A549 treated with CORT108297 at 1 μM for 4 hours (cell line): Measurements from ENCODE around the gene PPARG. TPM values are rescaled to one million over a fixed set of nuclear protein-coding genes. Genes with fewer than 3 reads are reported as not detected.

Experiments
- total RNA-seq: library from RNA; stranded (reverse); fragments of 200-300 nt; extraction: Qiagen RNA extraction; gene quantifications from 5 replicates; pipeline ENCODE4 v1.2.3, GENCODE V29; 2022

The PPARG gene
- total RNA-seq = 36.5 to 40.3 TPM (median 39.3 TPM) in 5 replicates

GRCh38 chr3:12288182-12289129 lies at the start of gene PPARG:
Gene PPARG, plus strand, starts transcription at chr3:12289070. Its CDS starts 90,642 bp downstream, at chr3:12379712.

Other genes starting within 250 kb of the PPARG start
- 10.1 to 13.8 TPM (median 12.3 TPM) in 5 replicates for gene TIMP4, start 130.2 kb upstream of the PPARG start, total RNA-seq
- 15.9 to 18.7 TPM (median 17.8 TPM) in 5 replicates for gene TSEN2, start 195.4 kb downstream of the PPARG start, total RNA-seq